GM12865 (cell line): ENCODE data around the gene PPP1R1B.

Source experiments
- DNase-seq: peaks from one replicate; pipeline ENCODE4 v3.0.0; 2010; ENCODE audit warnings: low read depth
- H3K4me3 ChIP-seq: 2 replicates; pipeline ENCODE4 v1.5.1; 2011; ENCODE audit warnings: mild to moderate bottlenecking, low read depth, low read length, control low read depth
- CTCF ChIP-seq: IDR thresholded peaks from 2 replicates; pipeline ENCODE4 v1.5.1; 2011; ENCODE audit warnings: low read length, control low read depth, low read depth, inconsistent platforms; ENCODE audit not compliant: insufficient read depth; ENCODE audit errors: missing control alignments

The PPP1R1B gene

GRCh38 chr17:39629494-39629880 is 2.7 kb downstream of the PPP1R1B start:
- no peak for TF ChIP-seq CTCF
- H3K4me3 ChIP-seq, result no peak overlapping the region
- no peak for DNase-seq

DNA sequence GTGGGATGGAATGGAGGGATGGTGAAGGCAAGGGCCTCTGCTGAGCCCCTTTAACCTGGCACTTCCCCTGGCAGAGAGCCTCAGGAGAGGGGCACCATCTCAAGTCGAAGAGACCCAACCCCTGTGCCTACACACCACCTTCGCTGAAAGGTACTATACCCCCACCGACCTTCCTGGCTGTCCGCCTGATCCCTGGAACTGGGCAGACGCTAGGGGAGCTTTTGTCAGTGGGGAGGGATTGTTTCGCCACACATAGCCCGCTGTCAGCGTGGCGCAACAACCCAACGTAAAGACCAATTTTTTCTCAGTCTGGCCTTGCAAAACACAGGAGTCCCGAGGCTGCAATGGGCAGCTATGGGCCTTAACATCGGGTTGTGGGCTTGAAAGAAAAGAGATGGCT is 3.1 kb downstream of the PPP1R1B start:
- no peak for TF ChIP-seq CTCF
- no peak overlapping the region for H3K4me3 ChIP-seq
- DNase-seq, result no peak

DNA sequence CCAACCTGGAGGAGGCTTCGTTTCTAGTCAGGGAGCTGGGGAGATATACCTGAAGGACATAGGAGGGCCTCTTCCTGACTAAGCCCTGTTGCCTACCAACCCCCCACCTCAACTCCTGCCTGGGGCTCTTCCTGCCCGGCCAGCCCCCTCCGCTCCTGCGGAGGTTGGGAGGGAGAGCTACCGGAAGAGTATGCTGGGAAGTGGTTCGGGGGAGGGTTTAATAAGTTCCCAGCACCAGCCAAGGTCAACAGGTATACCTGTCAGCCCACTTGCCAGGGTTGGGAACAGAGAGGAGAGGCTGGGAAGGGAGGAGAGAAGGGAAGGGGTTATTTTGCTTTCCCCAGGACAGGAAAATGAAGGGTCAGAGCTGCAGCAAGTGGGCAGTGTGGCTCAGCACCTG is 4.7 kb downstream of the PPP1R1B start:
- no peak for TF ChIP-seq CTCF
- DNase-seq, result no peak
- no peak overlapping the region for H3K4me3 ChIP-seq

GRCh38 chr17:39632153-39632941 is 5.6 kb downstream of the PPP1R1B start:
- no peak for TF ChIP-seq CTCF
- H3K4me3 ChIP-seq, result no peak overlapping the region
- no peak for DNase-seq

DNA sequence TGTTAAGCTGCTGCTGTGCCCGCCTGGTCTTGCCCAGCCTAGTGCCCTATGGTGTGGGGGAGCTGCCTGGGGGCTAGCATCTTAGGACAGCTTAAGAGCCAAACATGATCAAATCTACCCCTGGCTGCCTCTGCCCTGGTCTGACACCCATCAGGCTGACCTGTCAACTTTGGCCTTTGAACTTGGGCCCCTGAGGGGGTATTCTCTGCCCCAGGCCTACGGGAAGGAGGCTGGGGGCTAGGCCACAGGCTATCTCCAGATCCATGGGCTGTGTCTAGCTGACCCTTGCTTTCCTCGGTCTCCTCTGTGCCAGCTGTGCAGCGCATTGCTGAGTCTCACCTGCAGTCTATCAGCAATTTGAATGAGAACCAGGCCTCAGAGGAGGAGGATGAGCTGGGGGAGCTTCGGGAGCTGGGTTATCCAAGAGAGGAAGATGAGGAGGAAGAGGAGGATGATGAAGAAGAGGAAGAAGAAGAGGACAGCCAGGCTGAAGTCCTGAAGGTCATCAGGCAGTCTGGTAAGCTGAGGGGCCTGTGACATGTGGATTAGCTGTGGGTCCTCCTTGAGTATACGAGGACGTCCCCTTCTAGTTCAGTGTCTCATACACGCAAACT is 6.9 kb downstream of the PPP1R1B start:
- H3K4me3 ChIP-seq, result no peak overlapping the region
- no peak for DNase-seq
- no peak for TF ChIP-seq CTCF

DNA sequence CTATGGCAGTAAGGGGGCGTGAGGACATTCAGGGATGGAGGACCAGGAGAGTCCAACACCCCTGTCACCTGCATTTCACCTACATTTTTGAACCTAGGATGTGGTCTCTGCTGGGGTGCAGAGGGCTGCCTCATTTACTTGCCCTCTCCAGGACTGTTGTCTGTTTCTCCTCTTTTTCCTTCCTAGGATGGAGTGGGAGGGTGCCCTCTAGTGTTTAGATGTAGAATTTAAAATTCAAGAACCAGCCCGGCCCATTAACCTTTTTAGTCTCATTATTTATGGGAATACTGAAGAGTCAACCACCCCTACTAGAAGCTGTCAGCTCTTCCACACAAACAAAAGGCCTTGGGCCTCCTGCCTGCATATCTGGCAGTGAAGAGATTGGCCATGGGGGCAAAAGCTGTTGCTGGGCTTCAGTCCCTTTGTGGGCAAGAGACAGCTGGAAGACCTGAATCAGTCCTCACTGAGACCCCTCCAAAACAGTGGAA is 7.7 kb downstream of the PPP1R1B start:
- DNase-seq, result peak; percentile 33
- peak; percentile 64 for TF ChIP-seq CTCF

More for the DNA sequence above, 7.7 kb downstream of the PPP1R1B start:
- no peak overlapping the region for H3K4me3 ChIP-seq
